MCF 10A (cell line): ENCODE measurements around the gene GHRH. TPM values are rescaled to one million over a fixed set of nuclear protein-coding genes. Genes with fewer than 3 reads are reported as not detected.

Experiments used
- BruUV-seq: library from RNA; stranded (reverse); fragments of 400-500 nt; replicated peaks from 2 replicates; lab custom pipeline; 2021; lab: Mats Ljungman, UMichigan
- CTCF ChIA-PET: fragments of 300-600 bp; sonication (Branson Sonifier 250); formaldehyde crosslinking; extraction: SDS; loops from one replicate; lab custom pipeline; 2021; ENCODE audit warnings: antibody characterized with exemption, inconsistent platforms; lab: Yijun Ruan, JAX
- POLR2A ChIA-PET: fragments of 300-600, 350-650 bp; sonication (Branson Sonifier 250); formaldehyde crosslinking; extraction: SDS; loops from one replicate; lab custom pipeline; 2020; ENCODE audit warnings: antibody characterized with exemption, inconsistent platforms; lab: Yijun Ruan, JAX
- DNase-seq: peaks from one replicate; pipeline ENCODE4 v3.0.0-alpha.2; 2018; ENCODE audit not compliant: unreplicated experiment
- H3K27ac Mint-ChIP-seq: one replicate; pipeline ENCODE4 v1.8.0; 2022; ENCODE audit warnings: mild to moderate bottlenecking, low read depth, mixed read lengths; ENCODE audit not compliant: unreplicated experiment
- H3K27me3 Mint-ChIP-seq: one replicate; pipeline ENCODE4 v1.8.0; 2022; ENCODE audit warnings: mixed read lengths; ENCODE audit not compliant: insufficient read depth, unreplicated experiment
- H3K36me3 Mint-ChIP-seq: one replicate; pipeline ENCODE4 v1.8.0; 2022; ENCODE audit warnings: mild to moderate bottlenecking, moderate library complexity, mixed read lengths; ENCODE audit not compliant: insufficient read depth, unreplicated experiment
- H3K4me1 Mint-ChIP-seq: one replicate; pipeline ENCODE4 v1.8.0; 2022; ENCODE audit warnings: mixed read lengths; ENCODE audit not compliant: insufficient read depth, unreplicated experiment
- H3K4me3 Mint-ChIP-seq: one replicate; pipeline ENCODE4 v1.8.0; 2022; ENCODE audit warnings: mild to moderate bottlenecking, moderate library complexity, mixed read lengths; ENCODE audit not compliant: unreplicated experiment
- H3K9me3 Mint-ChIP-seq: one replicate; pipeline ENCODE4 v1.8.0; 2022; ENCODE audit warnings: mixed read lengths; ENCODE audit not compliant: unreplicated experiment
- CTCF ChIP-seq: fragments of 200-600 bp; IDR thresholded peaks from one replicate; pipeline ENCODE4 v1.8.0; 2022; ENCODE audit warnings: antibody characterized with exemption, mild to moderate bottlenecking; ENCODE audit not compliant: unreplicated experiment
- intact Hi-C: fragments of 100-400 bp; cut with micrococcal nuclease; formaldehyde crosslinking; loops from 2 replicates; pipeline ENCODE4 v1.14.1; 2022
- total RNA-seq: library from RNA; stranded (reverse); gene quantifications from 2 replicates; pipeline ENCODE4 v1.2.3, GENCODE V29; 2022

Gene GHRH
- total RNA-seq, 1 experiment from 2014 or later, result not detected

GRCh38 chr20:37222086-37222485, 39.5 kb downstream of the GHRH start:
- CTCF ChIA-PET, result interaction anchor here (0.6 to 2.4 kb wide), 5 partner anchors 9 to 1224 kb away, joined by 3 to 12 read pairs (median 3); no protein-coding TSS in a partner anchor
- no peak for TF ChIP-seq CTCF
- H3K4me3 Mint-ChIP-seq, result no peak overlapping the region
- no peak for DNase-seq
- H3K4me1 Mint-ChIP-seq, result no peaks in the 10 kb centered on the region
- H3K9me3 Mint-ChIP-seq, result no peaks in the 10 kb centered on the region
- BruUV-seq, result no TSS peak
- peaks cover 63% of the 10 kb centered on the region for H3K36me3 Mint-ChIP-seq
- POLR2A ChIA-PET, result no interaction called here
- intact Hi-C loops, result no loop called here
- no peaks in the 10 kb centered on the region for H3K27me3 Mint-ChIP-seq
- H3K27ac Mint-ChIP-seq, result no peak overlapping the region

- TF ChIP-seq CTCF, result no peak
- H3K4me1 Mint-ChIP-seq, result no peaks in the 10 kb centered on the region
- no peak for DNase-seq
- ChIA-PET CTCF (interaction anchor here (0.5 to 1.2 kb wide), 11 partner anchors 18 to 1106 kb away, joined by 3 to 6 read pairs (median 3); no protein-coding TSS in a partner anchor), POLR2A (interaction anchor here (0.5 to 1.4 kb wide), 3 partner anchors 11 to 317 kb away, joined by 3 read pairs; partner anchors contain the start of gene MANBAL)
- peaks cover 63% of the 10 kb centered on the region for H3K36me3 Mint-ChIP-seq
- intact Hi-C loops, result no loop called here
- no TSS peak for BruUV-seq
- no peaks in the 10 kb centered on the region for H3K27me3 Mint-ChIP-seq
- no peak overlapping the region for H3K4me3 Mint-ChIP-seq
- no peaks in the 10 kb centered on the region for H3K9me3 Mint-ChIP-seq
- no peak overlapping the region for H3K27ac Mint-ChIP-seq
These were observed 40.9 kb downstream of the GHRH start for GRCh38 chr20:37220731-37221130.

GRCh38 chr20:37219751-37220668, 41.6 kb downstream of the GHRH start:
- no peaks in the 10 kb centered on the region for H3K4me1 Mint-ChIP-seq
- H3K36me3 Mint-ChIP-seq, result peaks cover 62% of the 10 kb centered on the region
- TF ChIP-seq CTCF, result no peak
- ChIA-PET CTCF (interaction anchor here (0.5 to 1.2 kb wide), 7 partner anchors 18 to 1106 kb away, joined by 3 to 6 read pairs (median 3); no protein-coding TSS in a partner anchor), POLR2A (interaction anchor here (0.8 to 1.4 kb wide), 2 partner anchors 10 to 70 kb away, joined by 3 read pairs; partner anchors contain the start of gene MANBAL)
- no TSS peak for BruUV-seq
- no peak overlapping the region for H3K4me3 Mint-ChIP-seq
- intact Hi-C loops, result no loop called here
- no peaks in the 10 kb centered on the region for H3K9me3 Mint-ChIP-seq
- H3K27ac Mint-ChIP-seq, result no peak overlapping the region
- H3K27me3 Mint-ChIP-seq, result no peaks in the 10 kb centered on the region
- DNase-seq, result no peak

- intact Hi-C loops, result no loop called here
- Mint-ChIP-seq H3K27me3 (no peaks in the 10 kb centered on the region), H3K27ac (no peak overlapping the region), H3K9me3 (no peaks in the 10 kb centered on the region), H3K36me3 (peaks cover 59% of the 10 kb centered on the region), H3K4me3 (no peak overlapping the region), H3K4me1 (no peaks in the 10 kb centered on the region)
- no TSS peak for BruUV-seq
- no peak for TF ChIP-seq CTCF
- ChIA-PET POLR2A (no interaction called here), CTCF (no interaction called here)
- DNase-seq, result no peak
These were observed 42.6 kb downstream of the GHRH start for GRCh38 chr20:37218976-37219375.
